RWPE1 (cell line): ENCODE data around the gene RBPJ.

Experiments used
- CTCF ChIA-PET: fragments of 350-600 bp; sonication (Branson Sonifier 250); formaldehyde crosslinking; extraction: SDS; loops from one replicate; lab custom pipeline; 2021; lab: Yijun Ruan, JAX
- POLR2A ChIA-PET: fragments of 400-600 bp; formaldehyde crosslinking; extraction: SDS; loops from one replicate; lab custom pipeline; 2020; ENCODE audit warnings: antibody characterized with exemption; ENCODE audit not compliant: low non-redundant PET; lab: Yijun Ruan, JAX
- DNase-seq: peaks from one replicate; pipeline ENCODE4 v3.0.0; 2012; ENCODE audit warnings: low spot score
- H3K27ac ChIP-seq: fragments of 450-650 bp; 2 replicates; pipeline ENCODE4 v1.5.1; 2017
- CTCF ChIP-seq: fragments of 450-650 bp; conservative IDR thresholded peaks from 2 replicates; pipeline ENCODE4 v1.5.1; 2017; ENCODE audit warnings: low read depth, mild to moderate bottlenecking

Gene RBPJ

GRCh38 chr4:26468283-26468949 is 147.6 kb downstream of the RBPJ start:
- TF ChIP-seq CTCF: no peak
- ChIA-PET POLR2A (no interaction called here), CTCF (no interaction called here)
- no peak overlapping the region for H3K27ac ChIP-seq
- no peak for DNase-seq

- ChIA-PET POLR2A (no interaction called here), CTCF (no interaction called here)
- no peak for TF ChIP-seq CTCF
- DNase-seq: no peak
- H3K27ac ChIP-seq: no peak overlapping the region
Measured at GRCh38 chr4:26468977-26469376, 148.2 kb downstream of the RBPJ start.

GRCh38 chr4:26471890-26472289 is 151.1 kb downstream of the RBPJ start:
- POLR2A ChIA-PET: no interaction called here

GRCh38 chr4:26473893-26474292 is 153.1 kb downstream of the RBPJ start:
- CTCF ChIA-PET: no interaction called here
- TF ChIP-seq CTCF: no peak
- H3K27ac ChIP-seq: no peak overlapping the region
- DNase-seq: no peak
- POLR2A ChIA-PET: no interaction called here

More at GRCh38 chr4:26471890-26472289, 151.1 kb downstream of the RBPJ start:
- DNase-seq: no peak
- no peak overlapping the region for H3K27ac ChIP-seq
- no peak for TF ChIP-seq CTCF
- CTCF ChIA-PET: interaction anchor here (0.6 kb wide), 1 partner anchor 441 kb away, joined by 3 read pairs; no protein-coding TSS in a partner anchor

DNA sequence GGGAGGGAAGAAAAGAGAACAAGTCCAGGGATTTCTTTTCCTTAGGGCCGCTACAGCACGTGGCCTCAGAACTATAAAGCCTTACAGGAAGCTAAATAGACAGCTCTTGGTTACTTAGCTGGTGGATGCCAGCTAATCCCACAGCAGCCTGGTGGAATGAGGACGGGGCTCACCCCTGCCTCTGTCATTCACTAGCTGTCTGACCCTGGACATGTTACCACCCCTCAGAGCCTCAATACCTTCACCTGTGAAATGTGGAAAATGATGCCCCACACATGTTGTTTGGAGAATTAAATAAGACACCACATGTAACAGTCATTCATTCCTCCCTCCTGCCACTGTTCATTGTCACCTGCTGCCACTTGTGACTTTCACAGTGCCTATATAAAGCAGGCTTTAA is 153.7 kb downstream of the RBPJ start:
- no peak for TF ChIP-seq CTCF
- CTCF ChIA-PET: interaction anchor here (0.7 kb wide), 1 partner anchor 566 kb away, joined by 3 read pairs; no protein-coding TSS in a partner anchor
- no peak overlapping the region for H3K27ac ChIP-seq
- no peak for DNase-seq
- POLR2A ChIA-PET: no interaction called here

- H3K27ac ChIP-seq: no peak overlapping the region
- ChIA-PET CTCF (no interaction called here), POLR2A (no interaction called here)
- TF ChIP-seq CTCF: no peak
- DNase-seq: no peak
Measured at GRCh38 chr4:26475716-26476115, 154.9 kb downstream of the RBPJ start.
